ENCODE data around the gene DYSF.

Gene DYSF

GRCh38 chr2:71706836-71707235, 253.5 kb downstream of the DYSF start:
- TF ChIP-seq YY1 (IDR thresholded peaks at IDR 0.05; ENCODE audit: low read depth) (no peak), ZBTB7A (IDR thresholded peaks at IDR 0.05; ENCODE audit: low read depth) (no peak), CREB1 (IDR thresholded peaks at IDR 0.05; ENCODE audit: low read depth) (no peak), MAX (IDR thresholded peaks at IDR 0.05) (no peak), EGR1 (IDR thresholded peaks at IDR 0.05) (no peak), USF1 (IDR thresholded peaks at IDR 0.05) (no peak), TAF1 (IDR thresholded peaks at IDR 0.05; ENCODE audit: low read depth) (no peak), TCF12 (IDR thresholded peaks at IDR 0.05; ENCODE audit: low read depth) (no peak), RAD21 (IDR thresholded peaks at IDR 0.05; ENCODE audit: low read depth) (no peak), REST (IDR thresholded peaks at IDR 0.05; ENCODE audit: low read depth) (no peak), CEBPB (IDR thresholded peaks at IDR 0.05) (no peak), TEAD4 (IDR thresholded peaks at IDR 0.05) (no peak), FOXM1 (IDR thresholded peaks at IDR 0.05; ENCODE audit: borderline replicate concordance, low read depth) (no peak), EP300 (IDR thresholded peaks at IDR 0.05; ENCODE audit: borderline replicate concordance) (no peak), NFIC (IDR thresholded peaks at IDR 0.05) (no peak)

- TF ChIP-seq ZBTB7A (IDR thresholded peaks at IDR 0.05; ENCODE audit: low read depth): no peak
- no peak for TF ChIP-seq CREB1 (IDR thresholded peaks at IDR 0.05; ENCODE audit: low read depth)
- TF ChIP-seq MAX (IDR thresholded peaks at IDR 0.05): no peak
- TF ChIP-seq EP300 (IDR thresholded peaks at IDR 0.05; ENCODE audit: borderline replicate concordance): no peak
- no peak for TF ChIP-seq CEBPB (IDR thresholded peaks at IDR 0.05)
- TF ChIP-seq TAF1 (IDR thresholded peaks at IDR 0.05; ENCODE audit: low read depth): no peak
- TF ChIP-seq NFIC (IDR thresholded peaks at IDR 0.05): no peak
- TF ChIP-seq TEAD4 (IDR thresholded peaks at IDR 0.05): no peak
- TF ChIP-seq EGR1 (IDR thresholded peaks at IDR 0.05): no peak
- no peak for TF ChIP-seq RAD21 (IDR thresholded peaks at IDR 0.05; ENCODE audit: low read depth)
- no peak for TF ChIP-seq USF1 (IDR thresholded peaks at IDR 0.05)
- no peak for TF ChIP-seq YY1 (IDR thresholded peaks at IDR 0.05; ENCODE audit: low read depth)
- TF ChIP-seq FOXM1 (IDR thresholded peaks at IDR 0.05; ENCODE audit: borderline replicate concordance, low read depth): no peak
- TF ChIP-seq REST (IDR thresholded peaks at IDR 0.05; ENCODE audit: low read depth): no peak
Observed at GRCh38 chr2:71710367-71711132, 257.2 kb downstream of the DYSF start.

GRCh38 chr2:71711133-71711855, 257.9 kb downstream of the DYSF start:
- TF ChIP-seq CEBPB (IDR thresholded peaks at IDR 0.05) (no peak), TAF1 (IDR thresholded peaks at IDR 0.05; ENCODE audit: low read depth) (no peak), NFIC (IDR thresholded peaks at IDR 0.05) (no peak), CREB1 (IDR thresholded peaks at IDR 0.05; ENCODE audit: low read depth) (no peak), TCF12 (IDR thresholded peaks at IDR 0.05; ENCODE audit: low read depth) (no peak), EGR1 (IDR thresholded peaks at IDR 0.05) (no peak), TEAD4 (IDR thresholded peaks at IDR 0.05) (no peak), ZBTB7A (IDR thresholded peaks at IDR 0.05; ENCODE audit: low read depth) (no peak), USF1 (IDR thresholded peaks at IDR 0.05) (no peak), YY1 (IDR thresholded peaks at IDR 0.05; ENCODE audit: low read depth) (no peak), EP300 (IDR thresholded peaks at IDR 0.05; ENCODE audit: borderline replicate concordance) (no peak), FOXM1 (IDR thresholded peaks at IDR 0.05; ENCODE audit: borderline replicate concordance, low read depth) (no peak), RAD21 (IDR thresholded peaks at IDR 0.05; ENCODE audit: low read depth) (no peak), MAX (IDR thresholded peaks at IDR 0.05) (no peak)

GRCh38 chr2:71712158-71712818, 258.9 kb downstream of the DYSF start:
- TF ChIP-seq REST (IDR thresholded peaks at IDR 0.05; ENCODE audit: low read depth) (no peak), FOXM1 (IDR thresholded peaks at IDR 0.05; ENCODE audit: borderline replicate concordance, low read depth) (no peak), ZBTB7A (IDR thresholded peaks at IDR 0.05; ENCODE audit: low read depth) (no peak)
